Hematopoietic multipotent progenitor cell treated with erythropoietin and hydrocortisone succinate and interleukin-3 and kit ligand, for 17 days (in vitro differentiated cells): Measurements from ENCODE around the gene MESP2.

Experiments
- DNase-seq: peaks from one replicate; pipeline ENCODE4 v3.0.0-alpha.2; 2015; ENCODE audit warnings: low spot score

Gene MESP2

DNA sequence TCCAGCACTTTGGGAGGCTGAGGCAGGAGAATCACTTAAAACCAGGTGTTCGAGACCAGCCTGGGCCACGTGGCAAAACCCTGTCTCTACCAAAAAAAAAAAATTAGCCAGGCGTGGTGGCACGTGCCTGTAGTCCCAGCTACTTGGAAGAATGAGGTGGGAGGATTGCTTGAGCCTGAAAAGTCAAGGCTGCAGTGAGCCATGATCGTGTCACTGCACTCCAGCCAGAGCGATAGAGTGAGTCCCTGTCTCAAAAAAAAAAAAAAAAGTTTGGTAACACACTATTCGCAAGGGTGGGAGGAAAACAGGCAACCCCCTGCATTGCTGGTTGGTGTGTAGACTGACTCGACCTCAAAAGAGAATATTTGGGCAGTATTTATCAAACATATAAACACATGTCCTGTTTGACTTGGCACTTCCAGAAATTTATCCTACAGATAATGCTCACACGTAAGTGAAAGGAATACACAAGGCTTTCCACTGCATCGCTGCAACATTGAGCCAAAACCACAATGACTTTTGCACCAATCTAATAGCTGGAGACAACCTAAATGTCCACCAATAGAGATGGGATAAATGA, 41.7 kb downstream of the MESP2 start:
- no peak for DNase-seq

DNA sequence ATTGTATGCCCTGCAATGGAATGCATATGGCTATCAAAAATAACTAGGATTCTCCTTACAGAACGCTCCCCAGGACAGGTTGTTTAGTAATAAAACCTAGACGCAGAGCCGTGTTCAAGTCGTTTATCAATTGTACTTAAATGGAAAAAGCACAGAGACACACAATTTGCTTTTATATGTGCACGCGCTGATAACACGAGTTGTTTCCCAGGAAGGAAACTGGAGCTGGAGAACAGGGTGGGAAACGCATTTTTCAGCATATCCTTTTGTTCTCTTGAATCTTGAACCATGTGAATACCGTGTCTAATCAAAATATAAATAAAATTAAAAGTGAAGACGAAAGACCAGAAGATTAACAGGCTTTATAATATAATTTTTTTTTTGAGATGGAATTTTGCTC, 42.2 kb downstream of the MESP2 start:
- DNase-seq = no peak

DNA sequence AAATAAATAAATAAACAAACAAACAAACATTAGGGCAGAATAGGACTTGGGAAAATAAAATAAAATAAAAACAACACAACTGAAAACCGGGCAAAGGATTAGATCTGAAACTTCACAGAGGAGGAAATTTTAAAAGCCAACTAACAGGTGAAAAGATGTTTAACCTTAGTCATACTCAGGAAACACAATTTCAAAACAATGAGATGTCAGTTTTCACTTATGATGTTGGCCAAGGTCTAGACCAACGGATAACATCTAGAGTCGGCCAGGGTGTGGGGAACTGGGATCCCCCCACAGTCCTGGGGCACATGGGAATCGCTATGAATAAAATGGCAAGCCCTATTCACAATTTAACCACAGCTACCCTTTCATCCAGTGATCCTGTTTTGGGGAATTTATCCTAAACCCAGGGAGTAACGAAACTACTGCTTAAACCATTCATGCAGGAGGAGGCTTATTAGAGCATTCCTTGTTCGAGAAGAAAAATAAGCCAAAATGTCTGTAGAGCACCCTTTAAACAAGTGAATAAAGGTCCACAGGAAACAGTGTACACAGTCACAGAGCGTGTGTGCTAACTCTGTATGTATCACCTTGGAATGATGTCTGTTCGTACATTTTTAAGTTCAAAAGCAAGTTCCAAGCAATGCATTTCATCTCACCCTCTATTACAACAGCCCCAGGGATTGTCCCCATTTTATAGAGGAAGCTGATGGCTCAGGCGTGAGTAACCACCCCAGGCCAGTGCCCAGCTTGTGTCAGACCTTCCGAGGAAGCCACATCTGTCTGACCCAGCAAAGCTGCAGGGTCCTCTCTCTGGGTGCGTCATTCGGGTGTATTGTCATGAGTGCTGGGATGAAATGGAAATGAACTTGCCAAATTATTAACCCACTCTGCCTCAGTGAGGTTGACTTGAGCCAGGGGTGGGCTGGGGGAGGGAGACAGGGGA, 44.8 kb downstream of the MESP2 start:
- DNase-seq = no peak

DNA sequence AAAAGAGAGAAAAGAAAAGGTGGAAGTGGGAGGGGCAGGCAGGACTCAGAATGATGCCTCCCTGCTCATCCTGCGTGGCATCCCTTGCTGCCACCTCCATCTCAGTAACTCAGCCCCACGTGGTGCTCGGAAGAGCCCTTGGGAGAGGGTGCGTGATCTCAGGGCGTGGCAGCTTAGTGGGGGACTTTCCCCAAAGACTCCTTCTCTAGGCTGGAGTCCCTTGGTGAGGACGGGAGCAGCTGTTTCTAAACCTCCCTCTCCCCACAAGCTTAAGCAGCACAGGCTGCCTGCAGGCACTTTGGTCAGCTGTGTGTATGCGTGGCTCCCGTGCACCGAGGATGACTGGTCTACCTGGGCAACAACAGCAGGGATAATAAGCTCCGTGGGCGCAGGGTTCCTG, 45.9 kb downstream of the MESP2 start:
- DNase-seq = no peak

DNA sequence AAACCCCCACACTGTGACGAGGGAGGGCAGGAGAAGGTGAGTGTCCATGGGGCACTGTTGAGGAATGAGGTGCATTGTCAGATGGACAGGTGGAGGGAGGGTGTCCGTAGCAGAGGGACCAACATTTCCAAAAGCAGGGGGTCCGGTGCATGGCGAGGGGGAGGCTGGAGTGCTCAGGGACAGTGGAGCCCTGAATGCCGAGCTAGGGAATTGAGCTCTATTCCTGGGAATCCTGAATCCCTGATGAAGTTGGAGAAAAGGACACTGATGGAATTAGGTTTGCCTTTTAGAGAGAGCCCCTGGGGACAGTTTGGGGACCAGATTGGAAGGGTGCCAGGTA, 46.4 kb downstream of the MESP2 start:
- DNase-seq = no peak

DNA sequence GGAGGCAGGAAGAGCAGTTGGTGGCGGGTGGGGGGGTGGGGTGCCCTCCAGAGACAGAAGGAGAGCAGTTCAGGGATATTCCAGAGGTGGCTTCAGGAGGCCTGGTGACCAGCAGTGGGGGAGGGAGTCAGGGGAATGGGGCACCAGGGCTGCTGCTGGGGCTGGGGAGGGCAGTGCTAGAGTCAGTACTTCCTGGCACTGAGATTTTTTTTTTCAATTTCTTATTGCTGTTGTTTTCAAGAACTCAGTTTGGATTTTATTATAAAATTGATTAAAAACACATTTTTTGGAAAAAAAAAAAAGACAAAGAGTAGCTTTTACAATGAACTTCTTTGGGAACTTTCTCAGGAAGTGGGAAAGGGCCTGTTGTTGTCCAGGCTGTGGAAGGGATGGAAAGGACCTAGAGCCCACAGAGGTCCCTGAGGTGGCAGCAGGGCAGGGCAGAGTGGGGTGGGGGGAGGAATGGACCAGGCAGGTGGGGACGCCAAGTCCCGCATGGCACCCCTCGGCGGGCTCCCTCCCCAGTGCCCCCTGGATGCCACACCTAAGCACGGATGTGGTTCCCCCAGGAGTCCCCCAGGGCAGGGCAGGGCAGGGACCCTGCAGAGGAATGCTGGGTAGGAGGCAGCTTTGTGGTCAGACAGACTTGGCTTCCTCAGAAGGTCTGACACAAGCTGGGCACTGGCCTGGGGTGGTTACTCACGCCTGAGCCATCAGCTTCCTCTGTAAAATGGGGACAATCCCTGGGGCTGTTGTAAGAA, 47.0 kb downstream of the MESP2 start:
- DNase-seq = no peak

DNA sequence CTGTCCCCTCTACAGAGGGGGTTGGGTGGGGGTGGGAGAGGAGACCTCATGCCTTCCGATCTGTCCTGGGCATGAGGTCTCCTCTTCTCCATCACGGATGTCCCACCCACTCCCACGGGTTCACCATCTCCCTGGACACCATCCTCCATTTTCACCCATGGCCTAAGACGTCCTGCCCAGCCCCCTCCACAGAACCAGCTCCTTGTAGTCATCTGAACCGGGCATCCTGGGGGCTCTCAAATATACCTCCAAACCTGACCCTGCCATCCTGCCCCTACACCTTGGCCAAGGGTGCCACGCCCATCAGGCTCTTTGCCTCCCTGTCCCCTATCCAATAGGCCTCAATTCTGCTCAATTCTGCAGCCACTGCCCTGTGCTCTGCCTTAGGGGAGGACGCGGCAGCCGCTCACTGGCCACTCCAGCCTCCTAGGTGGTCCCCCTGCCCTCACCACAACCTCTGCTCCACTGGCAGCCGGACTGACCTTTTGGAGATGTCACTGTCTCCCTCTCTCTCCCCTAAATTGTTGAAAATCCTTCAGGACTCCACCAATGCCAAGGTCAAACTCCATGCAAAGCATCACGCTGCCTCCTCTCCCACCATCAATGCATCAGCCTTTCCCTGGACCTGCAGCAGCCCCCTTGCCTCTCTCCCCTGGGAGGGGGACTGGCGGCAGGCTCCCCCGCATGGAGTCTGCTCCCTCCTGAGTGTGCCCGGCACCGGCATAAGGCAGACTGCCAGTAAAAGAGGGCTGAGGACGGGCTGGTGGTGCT, 47.9 kb downstream of the MESP2 start:
- no peak for DNase-seq

DNA sequence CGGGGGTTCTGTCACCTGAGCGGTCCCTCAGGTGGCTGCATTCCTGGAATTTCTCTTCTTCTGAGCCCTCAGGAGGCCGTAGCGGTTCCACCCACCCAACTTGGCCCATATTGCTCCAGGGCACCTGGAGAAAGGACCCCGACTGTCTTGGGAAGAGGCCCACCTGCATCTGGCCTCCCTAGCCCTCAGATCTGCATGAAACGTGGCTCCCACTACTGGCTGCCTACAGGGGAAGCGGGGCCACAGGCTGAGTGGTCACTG, 48.4 kb downstream of the MESP2 start:
- DNase-seq = no peak

DNA sequence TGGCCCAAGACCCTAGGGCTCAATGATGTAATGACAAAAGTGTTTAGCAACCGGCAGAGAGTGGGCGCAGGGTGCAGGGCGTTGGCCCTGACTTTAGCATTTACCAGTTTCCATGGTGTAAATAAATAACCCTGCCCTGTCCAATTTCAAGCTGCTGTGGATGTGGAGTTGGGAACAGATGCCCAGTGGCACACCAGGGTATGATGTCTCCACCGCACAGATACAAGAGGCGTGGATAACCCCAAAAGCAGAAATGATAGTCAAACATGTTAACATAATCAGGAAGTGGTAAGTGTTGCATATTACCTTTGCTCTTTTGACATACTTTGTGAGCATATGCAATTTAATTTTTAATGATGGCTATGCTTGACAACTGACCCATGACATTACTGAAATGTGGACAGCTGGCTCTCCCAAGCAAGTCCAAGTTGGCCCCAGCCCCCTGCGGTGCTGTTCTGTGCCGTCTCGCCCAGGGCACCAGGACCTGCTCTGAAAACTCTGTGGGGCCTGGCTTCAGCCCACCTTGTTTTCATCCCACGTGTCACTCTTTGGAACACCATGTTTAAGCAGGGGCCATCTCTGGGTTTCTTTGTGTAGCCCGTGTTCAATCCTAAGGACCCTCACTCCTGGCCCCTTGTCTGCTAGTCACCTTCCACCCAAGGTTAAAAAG, 49.3 kb downstream of the MESP2 start:
- DNase-seq = no peak

DNA sequence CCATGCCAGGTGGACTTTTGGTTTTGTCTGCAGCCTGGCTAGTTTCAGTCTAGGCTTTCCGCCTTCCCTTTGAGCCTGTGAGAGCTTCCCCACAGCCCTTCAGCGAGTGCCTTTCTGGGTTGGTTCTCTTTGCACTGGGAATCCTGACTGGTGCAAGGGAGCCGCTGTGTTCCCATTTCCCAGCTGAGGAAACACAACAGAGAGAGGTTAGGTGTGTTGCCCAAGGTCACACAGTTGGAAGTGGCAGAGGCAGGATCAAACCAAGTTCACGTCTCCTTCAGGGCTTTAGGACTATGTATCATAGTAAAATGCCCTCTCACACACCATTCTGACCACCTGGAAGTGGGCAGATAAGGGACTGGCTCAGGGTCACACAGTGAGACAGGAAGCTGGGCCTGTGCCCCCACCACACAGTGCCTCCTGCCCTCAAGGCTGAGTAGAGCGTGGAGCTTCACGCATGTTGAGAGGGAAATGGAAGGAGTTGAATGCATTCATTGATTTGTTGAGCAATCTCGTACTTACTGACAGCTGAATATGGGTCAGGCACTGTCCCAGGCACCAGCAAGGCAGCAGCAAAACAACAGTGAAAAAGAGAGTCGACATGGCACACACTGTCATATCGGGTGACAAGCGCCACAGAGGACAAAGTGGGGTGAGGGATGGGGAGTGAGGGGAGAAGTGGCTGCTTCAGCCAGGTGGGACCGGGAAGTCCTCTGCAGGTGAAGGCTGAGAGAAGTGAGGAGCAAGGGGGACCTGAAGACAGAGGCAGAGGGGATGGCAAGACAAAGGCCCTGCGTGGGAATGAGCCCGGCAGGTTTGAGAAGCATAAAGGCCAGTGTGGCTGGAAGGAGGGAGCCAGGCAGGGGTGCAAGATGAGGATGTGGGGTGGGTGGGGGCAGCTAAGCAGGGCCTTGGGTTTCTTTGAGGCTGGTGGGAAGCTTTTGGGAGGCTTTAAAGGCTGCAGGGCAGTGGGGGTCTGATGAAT, 50.8 kb downstream of the MESP2 start:
- no peak for DNase-seq

DNA sequence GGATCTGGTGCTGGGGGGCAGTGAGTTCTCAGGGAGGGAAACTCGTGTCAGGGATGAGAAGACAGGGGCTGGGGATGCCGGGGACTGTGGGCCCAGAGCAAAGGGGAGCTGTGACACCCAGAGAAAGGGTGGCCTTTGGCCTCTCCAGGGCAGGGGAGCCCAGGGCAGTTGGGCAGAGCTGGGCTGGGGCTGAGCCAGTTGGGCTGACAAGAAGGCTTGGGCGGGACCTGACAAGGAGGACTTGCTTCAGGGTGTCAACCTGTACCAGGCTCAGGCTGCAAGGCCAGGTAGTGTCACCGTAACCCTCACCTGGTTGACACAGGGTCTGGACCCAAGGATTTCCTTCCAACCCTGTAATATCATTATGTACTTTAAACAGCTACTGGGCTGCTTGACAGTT, 51.7 kb downstream of the MESP2 start:
- no peak for DNase-seq
